C4-2B (cell line): ENCODE data around the gene NUDT13.
"Not testable (repeated sequence)": the region's sequence is repeated elsewhere in the genome, so short reads cannot be mapped to it uniquely, and the experiment has no call there.

ENCODE experiments used
- H3K27ac ChIP-seq: fragments of 450-650 bp; 2 replicates; pipeline ENCODE4 v1.5.1; 2017
- ZFX ChIP-seq: fragments of 450-650 bp; IDR thresholded peaks from 2 replicates; pipeline ENCODE4 v1.6.1; 2017
- TF ChIP-seq, protein P1 (sequence below): fragments of 450-650 bp; conservative IDR thresholded peaks from 2 replicates; pipeline ENCODE4 v1.5.1; 2017; ENCODE audit warnings: mild to moderate bottlenecking

Gene NUDT13

DNA sequence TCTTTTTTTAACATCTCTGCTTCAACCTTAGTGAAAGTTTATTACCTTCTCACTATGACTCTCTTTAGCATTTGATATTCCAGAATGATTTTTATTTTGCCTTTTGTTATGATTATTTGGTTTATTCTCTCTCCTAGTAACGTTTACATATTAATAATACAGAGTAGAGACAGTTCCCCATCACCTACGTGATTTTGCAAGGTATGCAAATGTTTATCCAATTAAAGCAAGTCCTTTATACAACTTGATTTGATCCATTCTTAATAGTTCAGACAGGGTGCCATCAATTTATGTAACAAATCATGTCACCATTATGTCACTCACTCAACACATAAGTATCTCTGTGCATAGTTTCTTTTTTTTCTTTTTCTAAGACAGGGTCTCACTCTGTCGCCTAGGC lies 31.3 kb downstream of the NUDT13 start:
- H3K27ac ChIP-seq, result no peak overlapping the region

DNA sequence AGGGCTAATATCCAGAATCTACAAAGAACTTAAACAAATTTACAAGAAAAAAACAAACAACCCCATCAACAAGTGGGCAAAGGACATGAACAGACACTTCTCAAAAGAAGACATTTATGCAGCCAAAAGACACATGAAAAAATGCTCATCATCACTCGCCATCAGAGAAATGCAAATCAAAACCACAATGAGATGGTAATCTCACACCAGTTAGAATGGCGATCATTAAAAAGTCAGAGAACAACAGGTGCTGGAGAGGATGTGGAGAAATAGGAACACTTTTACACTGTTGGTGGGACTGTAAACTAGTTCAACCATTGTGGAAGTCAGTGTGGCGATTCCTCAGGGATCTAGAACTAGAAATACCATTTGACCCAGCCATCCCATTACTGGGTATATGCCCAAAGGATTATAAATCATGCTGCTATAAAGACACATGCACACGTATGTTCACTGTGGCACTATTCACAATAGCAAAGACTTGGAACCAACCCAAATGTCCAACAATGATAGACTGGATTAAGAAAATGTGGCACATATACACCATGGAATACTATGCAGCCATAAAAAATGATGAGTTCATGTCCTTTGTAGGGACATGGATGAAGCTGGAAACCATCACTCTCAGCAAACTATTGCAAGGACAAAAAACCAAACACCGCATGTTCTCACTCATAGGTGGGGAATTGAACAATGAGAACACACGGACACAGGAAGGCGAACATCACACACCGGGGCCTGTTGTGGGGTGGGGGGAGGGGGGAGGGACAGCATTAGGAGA lies 40.6 kb downstream of the NUDT13 start:
- H3K27ac ChIP-seq, result not testable (repeated sequence)

More for the DNA sequence above, 31.3 kb downstream of the NUDT13 start:
- TF ChIP-seq, protein P1, sequence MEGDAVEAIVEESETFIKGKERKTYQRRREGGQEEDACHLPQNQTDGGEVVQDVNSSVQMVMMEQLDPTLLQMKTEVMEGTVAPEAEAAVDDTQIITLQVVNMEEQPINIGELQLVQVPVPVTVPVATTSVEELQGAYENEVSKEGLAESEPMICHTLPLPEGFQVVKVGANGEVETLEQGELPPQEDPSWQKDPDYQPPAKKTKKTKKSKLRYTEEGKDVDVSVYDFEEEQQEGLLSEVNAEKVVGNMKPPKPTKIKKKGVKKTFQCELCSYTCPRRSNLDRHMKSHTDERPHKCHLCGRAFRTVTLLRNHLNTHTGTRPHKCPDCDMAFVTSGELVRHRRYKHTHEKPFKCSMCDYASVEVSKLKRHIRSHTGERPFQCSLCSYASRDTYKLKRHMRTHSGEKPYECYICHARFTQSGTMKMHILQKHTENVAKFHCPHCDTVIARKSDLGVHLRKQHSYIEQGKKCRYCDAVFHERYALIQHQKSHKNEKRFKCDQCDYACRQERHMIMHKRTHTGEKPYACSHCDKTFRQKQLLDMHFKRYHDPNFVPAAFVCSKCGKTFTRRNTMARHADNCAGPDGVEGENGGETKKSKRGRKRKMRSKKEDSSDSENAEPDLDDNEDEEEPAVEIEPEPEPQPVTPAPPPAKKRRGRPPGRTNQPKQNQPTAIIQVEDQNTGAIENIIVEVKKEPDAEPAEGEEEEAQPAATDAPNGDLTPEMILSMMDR, result no peak

DNA sequence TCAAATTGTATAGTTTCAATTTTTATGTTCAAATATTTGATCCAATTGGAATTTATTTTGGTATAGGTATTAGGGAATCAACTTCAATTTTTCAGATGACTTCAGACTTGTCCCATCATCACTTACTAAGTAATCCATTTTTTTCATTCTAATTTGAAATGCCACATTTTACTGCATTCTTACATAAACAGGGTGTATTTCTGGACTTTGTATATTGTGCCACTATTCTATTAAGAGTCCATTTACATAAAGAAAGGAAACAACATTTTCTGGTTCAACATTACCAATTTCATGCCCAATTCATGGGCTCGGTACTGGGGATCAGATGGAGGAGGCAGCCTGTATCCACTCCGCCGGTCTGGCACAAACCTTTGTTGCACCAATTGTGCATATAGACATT lies 41.8 kb downstream of the NUDT13 start:
- TF ChIP-seq ZFX, result no peak
- TF ChIP-seq, protein P1, result no peak
- H3K27ac ChIP-seq, result no peak overlapping the region

DNA sequence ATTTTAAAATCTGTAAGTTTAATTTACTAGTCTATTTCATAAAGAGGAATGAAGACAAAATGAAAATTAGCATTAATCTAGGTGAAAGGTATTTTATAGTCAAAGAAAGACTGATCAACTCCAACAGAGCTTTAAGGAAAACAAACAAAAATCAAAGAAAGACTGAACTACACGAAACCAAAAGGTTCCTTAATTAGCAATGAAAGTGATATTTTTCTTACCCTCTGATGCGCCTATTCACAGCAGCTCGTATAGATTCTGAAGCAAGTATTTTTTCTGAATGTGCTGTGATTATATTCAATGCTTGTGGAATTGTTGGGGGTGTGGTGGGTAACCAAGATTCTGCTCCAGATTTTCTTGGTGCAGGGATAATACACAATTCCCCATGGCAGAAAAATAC lies 45.8 kb downstream of the NUDT13 start:
- TF ChIP-seq, protein P1, result no peak
- TF ChIP-seq ZFX, result no peak
- no peak overlapping the region for H3K27ac ChIP-seq

DNA sequence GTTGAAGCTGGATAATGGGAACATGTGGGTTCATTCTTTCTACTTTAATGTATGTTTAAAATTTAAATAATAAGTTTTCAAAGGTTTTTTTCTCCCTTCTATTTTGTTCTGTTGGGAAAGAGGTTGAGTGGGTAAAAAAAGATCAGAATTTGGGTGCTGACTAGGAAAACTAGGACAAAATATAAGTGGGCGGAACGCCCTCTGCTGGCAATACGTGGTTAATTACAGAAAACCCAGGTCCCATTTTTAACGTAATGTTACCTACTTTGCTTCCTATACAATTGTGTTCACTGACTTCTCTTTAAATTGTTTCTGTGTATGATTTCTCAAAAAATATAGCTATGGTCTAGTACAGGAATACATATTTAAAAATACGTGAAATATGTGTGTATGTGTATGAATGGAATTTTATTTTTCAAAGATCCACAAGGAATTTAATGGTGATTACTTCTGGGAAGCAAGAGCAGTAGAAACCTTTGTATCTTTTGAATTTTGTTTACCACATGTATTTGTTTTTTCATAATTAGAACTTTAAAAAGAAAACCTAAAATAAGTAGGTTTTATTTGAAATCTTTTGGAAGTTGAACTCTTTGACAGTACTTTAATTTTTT lies 48.9 kb downstream of the NUDT13 start:
- TF ChIP-seq ZFX, result no peak
- TF ChIP-seq, protein P1, result peak; percentile 91
- no peak overlapping the region for H3K27ac ChIP-seq

DNA sequence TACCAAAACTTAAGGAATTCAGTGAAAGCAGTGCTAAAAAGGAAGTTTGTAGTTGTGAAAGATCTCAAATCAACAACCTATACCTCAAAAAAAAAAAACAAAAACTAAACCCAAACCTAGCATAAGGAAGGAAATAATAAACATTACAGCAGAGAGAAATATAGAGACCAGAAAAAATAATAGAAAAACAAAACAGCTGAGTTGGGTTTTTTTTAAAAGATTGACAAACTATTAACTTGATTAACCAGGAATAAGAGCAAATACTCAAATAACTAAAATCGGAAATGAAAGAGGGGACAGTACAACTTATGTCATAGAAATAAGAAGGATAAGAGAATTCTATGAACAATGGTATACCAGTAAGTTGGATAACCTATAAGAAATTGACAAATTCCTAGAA lies 50.8 kb downstream of the NUDT13 start:
- no peak overlapping the region for H3K27ac ChIP-seq
- TF ChIP-seq, protein P1, result no peak
- no peak for TF ChIP-seq ZFX

- TF ChIP-seq ZFX, result no peak
- TF ChIP-seq, protein P1, result no peak
- no peak overlapping the region for H3K27ac ChIP-seq
These were observed 51.4 kb downstream of the NUDT13 start for GRCh38 chr10:73161662-73162061.

DNA sequence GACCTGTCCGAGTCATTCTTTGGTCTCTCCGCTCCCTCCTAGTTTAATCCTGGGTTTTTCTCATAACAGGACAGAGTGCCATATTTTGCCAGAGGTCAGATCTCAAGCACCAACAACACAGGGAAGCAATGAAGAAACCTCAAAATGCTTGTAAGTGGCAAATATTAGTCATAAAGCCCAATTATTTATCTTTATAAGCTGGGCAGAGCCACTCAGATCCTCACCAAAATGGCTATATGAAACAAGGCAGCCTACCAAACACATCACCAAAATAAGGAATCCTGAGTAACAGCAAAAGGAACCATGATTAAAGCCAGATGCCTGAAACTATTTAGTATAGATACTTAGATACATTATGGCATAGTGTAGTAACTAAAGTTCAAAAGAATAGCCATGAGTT lies 52.8 kb downstream of the NUDT13 start:
- no peak overlapping the region for H3K27ac ChIP-seq
- no peak for TF ChIP-seq ZFX
- TF ChIP-seq, protein P1, result no peak
